ENCODE results near the gene CDKN2D. TPM values are rescaled to one million over a fixed set of nuclear protein-coding genes. Genes with fewer than 3 reads are reported as not detected.

The CDKN2D gene
- total and polyA plus RNA-seq, 9 donors = 2.8 to 7.6 (median 5.6) TPM

DNA sequence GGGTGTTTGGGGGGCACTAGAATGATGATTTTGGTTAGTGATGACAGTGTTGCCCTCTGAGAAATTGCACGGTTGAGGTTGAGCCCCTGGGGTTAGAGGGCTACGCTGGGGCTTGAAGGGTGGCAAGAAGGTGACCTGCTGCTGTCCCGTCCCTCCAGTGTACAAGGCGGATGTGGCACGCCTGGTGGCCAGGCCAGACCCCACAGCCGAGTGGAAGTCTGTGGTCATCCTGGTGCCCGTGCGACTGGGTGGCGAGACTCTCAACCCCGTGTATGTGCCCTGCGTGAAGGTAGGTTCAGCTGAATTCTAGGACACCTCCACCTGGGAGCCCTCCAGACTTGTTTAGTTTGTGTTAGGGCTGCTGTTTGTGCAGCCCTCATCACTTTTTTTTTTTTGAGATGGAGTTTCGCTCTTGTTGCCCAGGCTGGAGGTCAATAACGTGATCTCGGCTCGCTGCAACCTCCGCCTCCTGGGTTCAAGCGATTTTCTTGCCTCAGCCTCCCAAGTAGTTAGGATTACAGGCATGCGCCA lies 20.0 kb downstream of the CDKN2D start:
- WGBS, 3 donors = 92 to 96% (median 92%) methylated on average over 18 of the region's 18 CpGs
- Histone ChIP-seq H3K36me3 (no peaks in the 10 kb centered on the region), H3K9me3 (no peaks in the 10 kb centered on the region), H3K4me1 (ENCODE audit: insufficient read depth) (no peaks in the 10 kb centered on the region), H3K4me3 (no peak overlapping the region), H3K27me3 (no peaks in the 10 kb centered on the region), H3K27ac (no peak overlapping the region)
- intact Hi-C loops (cut with DNase I) = no loop called here
- no peak for TF ChIP-seq POLR2A (IDR thresholded peaks at IDR 0.05)
- TF ChIP-seq CTCF (IDR thresholded peaks at IDR 0.05) = no peak
- no peak for TF ChIP-seq EP300 (IDR thresholded peaks at IDR 0.05)
- no peak for DNase-seq

DNA sequence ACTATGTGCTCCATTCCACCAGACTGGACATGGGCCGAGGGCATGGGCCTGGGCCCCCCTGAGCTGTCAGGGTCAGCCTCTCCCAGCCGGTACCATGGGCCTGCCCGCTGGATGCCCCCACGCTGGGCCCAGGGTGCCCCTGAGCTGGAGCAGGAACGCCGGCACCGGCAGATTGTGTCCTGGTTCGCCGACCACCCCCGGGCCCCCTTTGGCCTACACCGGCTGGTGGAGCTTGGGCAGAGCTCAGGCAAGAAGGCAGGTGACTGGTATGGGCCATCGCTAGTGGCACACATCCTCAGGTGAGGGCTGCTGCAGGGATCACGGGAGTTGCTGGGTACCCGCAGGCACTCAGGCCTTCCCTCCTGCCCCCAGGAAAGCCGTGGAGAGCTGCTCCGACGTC lies 22.0 kb downstream of the CDKN2D start:
- TF ChIP-seq CTCF (IDR thresholded peaks at IDR 0.05) (no peak), POLR2A (IDR thresholded peaks at IDR 0.05) (no peak), EP300 (IDR thresholded peaks at IDR 0.05) (no peak)
- Histone ChIP-seq H3K4me1 (ENCODE audit: insufficient read depth) (peaks cover 2% of the 10 kb centered on the region), H3K27ac (no peak overlapping the region), H3K36me3 (no peaks in the 10 kb centered on the region), H3K27me3 (no peaks in the 10 kb centered on the region), H3K9me3 (no peaks in the 10 kb centered on the region), H3K4me3 (no peak overlapping the region)
- no peak for DNase-seq
- WGBS, 3 donors = 82 to 88% (median 84%) methylated on average over 15 to 17 of the region's 17 CpGs
- intact Hi-C loops (cut with DNase I) = no loop called here

DNA sequence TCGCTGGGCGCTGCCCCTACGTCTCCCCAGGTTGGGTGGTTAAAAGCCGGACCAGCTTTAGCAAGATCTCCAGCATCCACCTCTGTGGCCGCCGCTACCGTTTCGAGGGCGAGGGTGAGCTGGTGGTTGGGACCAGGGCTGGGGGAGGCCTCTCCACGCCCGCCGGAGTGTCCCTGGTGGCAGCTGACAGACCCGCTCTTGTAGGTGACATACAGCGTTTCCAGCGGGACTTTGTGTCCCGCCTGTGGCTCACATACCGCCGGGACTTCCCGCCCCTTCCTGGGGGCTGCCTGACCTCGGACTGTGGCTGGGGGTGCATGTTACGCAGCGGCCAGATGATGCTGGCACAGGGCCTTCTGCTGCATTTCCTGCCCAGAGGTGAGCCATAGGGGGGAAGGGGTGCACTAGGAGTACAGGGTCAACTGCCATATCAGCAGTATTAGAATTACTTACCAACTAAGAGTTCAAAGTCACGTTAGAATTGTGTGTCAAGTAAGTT lies 24.0 kb downstream of the CDKN2D start:
- no peak for TF ChIP-seq EP300 (IDR thresholded peaks at IDR 0.05)
- TF ChIP-seq CTCF (IDR thresholded peaks at IDR 0.05) = no peak
- no peak for TF ChIP-seq POLR2A (IDR thresholded peaks at IDR 0.05)
- intact Hi-C loops (cut with DNase I) = no loop called here
- peak overlapping the region; percentile 99 for H3K4me3 ChIP-seq
- H3K36me3 ChIP-seq = no peaks in the 10 kb centered on the region
- H3K4me1 ChIP-seq (ENCODE audit: insufficient read depth) = peaks cover 2% of the 10 kb centered on the region
- no peak for DNase-seq
- peak overlapping the region; percentile 84 to 95 for H3K27ac ChIP-seq
- no peaks in the 10 kb centered on the region for H3K27me3 ChIP-seq
- H3K9me3 ChIP-seq = no peaks in the 10 kb centered on the region
- WGBS, 3 donors = 27 to 47% (median 31%) methylated on average over 23 of the region's 23 CpGs

DNA sequence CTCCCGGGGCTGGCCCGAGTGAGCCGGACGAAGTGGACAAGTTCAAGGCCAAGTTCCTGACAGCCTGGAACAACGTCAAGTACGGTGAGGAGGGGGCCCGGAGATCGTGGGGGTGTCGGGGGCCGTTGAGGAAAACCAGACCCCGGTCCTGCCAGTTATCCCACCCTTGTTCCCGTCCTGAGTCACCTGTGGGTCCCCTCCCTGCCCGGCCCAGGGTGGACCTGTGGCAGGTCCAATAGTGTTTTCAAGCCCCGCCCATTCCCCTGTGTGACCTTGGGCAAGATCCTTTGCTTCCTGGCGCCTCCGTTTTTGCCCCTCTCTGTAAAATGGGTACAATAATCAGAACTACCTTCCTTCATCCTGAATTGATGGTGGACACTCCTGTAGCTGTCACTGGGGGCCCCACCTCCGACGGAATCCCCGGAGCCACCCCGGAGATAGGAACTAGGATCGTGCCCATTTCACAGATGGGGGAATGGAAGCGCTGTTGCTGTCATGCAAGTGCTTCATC lies 24.5 kb downstream of the CDKN2D start:
- H3K9me3 ChIP-seq = no peaks in the 10 kb centered on the region
- peak overlapping the region; percentile 99 for H3K4me3 ChIP-seq
- no peaks in the 10 kb centered on the region for H3K36me3 ChIP-seq
- DNase-seq = peak; percentile 53 to 76 (median 56)
- no peaks in the 10 kb centered on the region for H3K27me3 ChIP-seq
- WGBS, 3 donors = 9 to 15% (median 14%) methylated on average over 22 of the region's 22 CpGs
- TF ChIP-seq CTCF (IDR thresholded peaks at IDR 0.05) = no peak
- TF ChIP-seq EP300 (IDR thresholded peaks at IDR 0.05) = no peak
- peaks cover 2% of the 10 kb centered on the region for H3K4me1 ChIP-seq (ENCODE audit: insufficient read depth)
- H3K27ac ChIP-seq = peak overlapping the region; percentile 84 to 95
- intact Hi-C loops (cut with DNase I) = no loop called here
